AG09319 (cell line): ENCODE data around the gene WDFY4.

ENCODE experiments used
- DNase-seq: peaks from one replicate; pipeline ENCODE4 v3.0.0-alpha.2; 2010; ENCODE audit warnings: low read depth; ENCODE audit errors: extremely low read depth
- TF ChIP-seq, protein P1 (sequence below): IDR thresholded peaks from 2 replicates; pipeline ENCODE4 v1.5.1; 2011; ENCODE audit warnings: low read depth, mild to moderate bottlenecking, inconsistent platforms, low read length, moderate library complexity

WDFY4 gene

DNA sequence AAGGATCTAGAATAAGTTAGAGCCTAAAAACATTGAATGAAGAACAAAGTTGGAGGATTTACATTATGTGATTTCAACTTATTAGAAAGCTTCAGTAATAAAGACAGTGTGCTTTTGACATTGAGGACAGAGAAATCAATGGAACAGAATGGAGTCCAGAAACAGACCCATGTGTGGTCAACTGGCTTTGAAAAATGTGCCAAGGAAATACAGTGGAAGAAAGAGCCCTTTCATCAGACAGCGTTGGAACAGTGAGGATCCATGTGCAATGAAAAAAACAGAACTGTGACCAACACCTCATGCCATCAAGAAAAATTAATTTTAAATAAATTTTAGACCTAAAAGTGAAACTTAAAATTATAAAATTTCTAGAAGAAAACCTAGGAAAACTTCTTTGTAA is 305.6 kb downstream of the WDFY4 start:
- TF ChIP-seq, protein P1, sequence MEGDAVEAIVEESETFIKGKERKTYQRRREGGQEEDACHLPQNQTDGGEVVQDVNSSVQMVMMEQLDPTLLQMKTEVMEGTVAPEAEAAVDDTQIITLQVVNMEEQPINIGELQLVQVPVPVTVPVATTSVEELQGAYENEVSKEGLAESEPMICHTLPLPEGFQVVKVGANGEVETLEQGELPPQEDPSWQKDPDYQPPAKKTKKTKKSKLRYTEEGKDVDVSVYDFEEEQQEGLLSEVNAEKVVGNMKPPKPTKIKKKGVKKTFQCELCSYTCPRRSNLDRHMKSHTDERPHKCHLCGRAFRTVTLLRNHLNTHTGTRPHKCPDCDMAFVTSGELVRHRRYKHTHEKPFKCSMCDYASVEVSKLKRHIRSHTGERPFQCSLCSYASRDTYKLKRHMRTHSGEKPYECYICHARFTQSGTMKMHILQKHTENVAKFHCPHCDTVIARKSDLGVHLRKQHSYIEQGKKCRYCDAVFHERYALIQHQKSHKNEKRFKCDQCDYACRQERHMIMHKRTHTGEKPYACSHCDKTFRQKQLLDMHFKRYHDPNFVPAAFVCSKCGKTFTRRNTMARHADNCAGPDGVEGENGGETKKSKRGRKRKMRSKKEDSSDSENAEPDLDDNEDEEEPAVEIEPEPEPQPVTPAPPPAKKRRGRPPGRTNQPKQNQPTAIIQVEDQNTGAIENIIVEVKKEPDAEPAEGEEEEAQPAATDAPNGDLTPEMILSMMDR, result no peak
- no peak for DNase-seq

DNA sequence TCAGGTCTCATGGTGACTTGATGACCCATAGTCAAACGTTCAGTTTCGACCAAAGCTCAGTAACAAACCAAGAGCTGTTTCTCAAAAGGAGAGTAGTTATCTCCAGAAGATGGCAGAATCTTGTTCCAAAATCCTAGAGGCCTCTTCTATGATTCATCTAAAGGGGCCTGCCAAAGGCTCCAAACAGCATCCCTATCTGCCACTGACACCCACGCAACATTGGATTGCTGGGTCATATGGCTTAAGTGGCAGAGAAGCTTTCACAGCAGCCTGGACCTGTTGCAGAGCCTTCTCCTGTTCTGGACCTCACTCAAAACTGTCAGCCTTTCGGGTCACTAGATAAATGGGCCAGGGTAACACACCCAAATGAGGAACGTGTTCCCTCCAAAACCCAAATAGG is 309.0 kb downstream of the WDFY4 start:
- TF ChIP-seq, protein P1, result no peak
- DNase-seq, result no peak

DNA sequence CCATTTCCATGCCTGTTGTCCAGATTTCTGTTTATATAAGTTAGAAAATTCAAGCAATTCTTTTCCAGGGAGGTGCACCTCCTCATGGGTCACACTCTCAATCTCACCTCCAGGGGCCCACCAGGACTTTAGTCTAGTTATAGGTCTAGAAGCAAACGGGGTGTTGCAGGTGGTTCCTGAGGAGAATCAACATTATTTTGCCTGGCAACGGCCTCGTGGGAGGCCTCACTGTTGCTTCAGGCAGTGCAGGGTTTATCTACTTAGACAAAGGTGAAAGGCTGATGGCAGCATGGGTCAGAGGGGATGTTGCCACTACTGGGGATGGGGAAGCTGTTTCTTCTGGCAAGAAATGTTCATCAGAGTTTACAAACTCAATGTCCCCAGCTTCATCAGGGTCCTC is 311.7 kb downstream of the WDFY4 start:
- TF ChIP-seq, protein P1, result no peak
- no peak for DNase-seq

DNA sequence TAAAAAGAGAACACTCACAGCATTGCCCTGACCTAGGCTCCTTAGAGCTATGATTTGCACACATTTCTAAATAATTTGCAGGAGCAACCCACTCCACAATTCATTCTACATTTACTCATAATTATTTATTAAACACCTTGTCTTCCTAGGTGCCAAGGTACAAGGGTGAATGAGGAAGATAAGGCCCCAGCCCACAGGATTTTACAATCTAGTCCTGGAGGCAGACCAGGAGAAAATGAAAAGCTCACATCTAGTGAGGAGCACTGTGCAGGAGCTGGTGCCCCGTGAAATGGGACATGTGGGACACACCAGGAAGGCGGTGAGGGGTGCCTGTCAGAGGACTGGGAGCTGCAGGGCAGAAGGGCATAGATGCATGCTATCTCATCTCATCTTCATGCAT is 314.7 kb downstream of the WDFY4 start:
- no peak for DNase-seq
- TF ChIP-seq, protein P1, result no peak

DNA sequence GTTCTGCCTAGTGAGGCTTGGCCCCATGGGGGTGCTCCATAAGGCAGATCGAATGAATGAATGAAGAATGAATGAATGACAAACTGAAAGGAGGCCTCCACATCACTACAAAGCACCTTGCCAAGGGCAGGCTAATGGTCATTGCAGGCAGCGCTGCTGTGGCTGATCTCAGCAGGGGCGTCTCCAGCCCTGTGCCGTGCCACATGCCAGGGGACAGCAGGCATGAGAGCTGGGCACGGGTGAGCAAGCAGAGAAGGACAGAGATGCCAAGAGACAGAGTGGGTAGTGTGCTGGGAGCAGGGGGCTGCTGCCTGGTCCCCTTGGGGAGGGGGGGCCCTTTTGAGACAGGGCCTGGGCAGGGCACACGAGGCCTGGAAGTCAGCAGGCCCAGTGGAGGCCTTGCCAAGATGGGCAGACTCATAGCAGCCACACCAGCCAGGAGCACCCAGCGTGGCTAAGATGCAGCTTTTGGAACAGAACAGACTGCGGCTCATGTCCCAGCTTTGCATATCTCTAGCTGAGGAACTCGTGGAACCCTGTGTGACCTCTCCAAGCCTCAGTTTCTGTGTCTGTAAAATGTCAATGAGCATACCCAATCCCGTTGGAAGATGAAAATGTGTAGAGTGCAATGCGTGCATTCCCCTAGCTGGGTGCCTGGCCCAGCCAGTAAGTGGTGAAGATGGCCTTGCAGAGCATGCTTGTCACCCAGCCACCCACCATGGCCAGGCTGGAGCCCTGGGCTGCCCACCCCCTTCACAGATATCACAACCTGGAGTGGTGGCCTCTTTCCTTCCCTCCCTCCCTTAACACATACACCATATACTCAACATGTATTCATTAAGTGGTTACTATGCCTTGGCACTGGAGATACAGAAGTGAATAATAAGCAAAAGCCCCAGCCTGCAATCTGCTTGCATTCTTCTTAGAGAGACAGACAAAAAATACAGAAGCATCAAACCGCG is 316.0 kb downstream of the WDFY4 start:
- no peak for DNase-seq
- TF ChIP-seq, protein P1, result no peak

DNA sequence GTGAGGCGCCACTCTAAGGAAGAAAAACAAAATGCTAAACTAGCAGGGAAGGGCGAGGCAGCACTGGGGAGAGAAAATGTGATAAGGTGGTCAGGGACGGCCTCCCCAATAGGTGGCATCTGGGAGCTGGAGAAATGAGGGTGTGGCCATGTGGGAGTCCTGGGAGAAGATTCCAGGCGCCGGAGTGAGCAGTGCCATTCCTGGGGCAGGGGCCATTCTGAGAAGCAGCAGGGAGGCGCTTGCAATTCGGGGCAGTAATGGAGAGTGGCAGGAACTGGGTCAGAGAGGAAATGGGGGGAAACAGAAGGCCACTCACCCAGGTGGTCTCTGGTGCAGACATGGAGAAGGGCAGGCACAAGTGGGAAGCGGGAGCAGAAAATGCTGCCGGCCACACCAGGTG is 316.7 kb downstream of the WDFY4 start:
- TF ChIP-seq, protein P1, result no peak; the same call in 1 of the 2 replicates
- no peak for DNase-seq

DNA sequence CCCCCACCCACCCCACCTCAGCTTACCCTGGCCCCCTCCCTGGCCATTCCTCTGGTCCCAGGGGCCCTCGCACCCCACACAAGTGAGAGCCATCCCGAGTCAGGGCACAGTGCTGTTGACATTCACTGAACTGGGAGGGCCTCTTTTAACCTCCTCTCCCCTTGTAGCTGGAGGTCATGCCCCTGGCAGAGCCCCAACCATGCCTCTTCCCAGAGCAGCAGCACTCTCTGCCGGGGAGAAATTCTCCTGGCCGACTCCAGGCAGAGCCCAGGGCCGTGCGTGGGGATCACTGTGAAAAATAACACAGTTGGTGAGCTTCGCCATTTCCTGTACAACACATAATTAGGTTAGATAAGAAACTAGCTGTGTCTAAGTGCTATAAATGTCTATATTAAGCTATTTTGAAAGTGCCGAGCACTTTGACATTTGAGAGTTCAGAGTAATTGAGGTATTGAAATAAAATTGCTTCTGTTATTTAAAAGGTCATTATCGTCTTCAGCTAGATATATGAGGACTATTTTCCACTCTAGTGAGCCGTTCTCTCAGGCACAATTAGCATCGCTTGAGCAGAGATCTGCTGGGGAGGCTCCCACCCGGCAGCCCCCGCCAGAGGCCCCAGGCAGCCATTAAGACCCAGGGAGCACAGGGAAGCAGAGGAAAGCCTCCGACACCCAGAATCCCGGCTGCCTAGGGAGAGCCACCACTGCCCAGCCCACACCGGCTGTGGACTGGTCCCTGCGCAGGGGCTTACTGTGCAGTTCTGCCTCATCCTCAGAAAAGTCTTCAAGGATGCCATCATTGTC is 317.4 kb downstream of the WDFY4 start:
- TF ChIP-seq, protein P1, result no peak
- DNase-seq, result no peak
